ENCODE measurements around the gene TMEM132C.
"Not testable (repeated sequence)": the region's sequence is repeated elsewhere in the genome, so short reads cannot be mapped to it uniquely, and the experiment has no call there.

TMEM132C gene

DNA sequence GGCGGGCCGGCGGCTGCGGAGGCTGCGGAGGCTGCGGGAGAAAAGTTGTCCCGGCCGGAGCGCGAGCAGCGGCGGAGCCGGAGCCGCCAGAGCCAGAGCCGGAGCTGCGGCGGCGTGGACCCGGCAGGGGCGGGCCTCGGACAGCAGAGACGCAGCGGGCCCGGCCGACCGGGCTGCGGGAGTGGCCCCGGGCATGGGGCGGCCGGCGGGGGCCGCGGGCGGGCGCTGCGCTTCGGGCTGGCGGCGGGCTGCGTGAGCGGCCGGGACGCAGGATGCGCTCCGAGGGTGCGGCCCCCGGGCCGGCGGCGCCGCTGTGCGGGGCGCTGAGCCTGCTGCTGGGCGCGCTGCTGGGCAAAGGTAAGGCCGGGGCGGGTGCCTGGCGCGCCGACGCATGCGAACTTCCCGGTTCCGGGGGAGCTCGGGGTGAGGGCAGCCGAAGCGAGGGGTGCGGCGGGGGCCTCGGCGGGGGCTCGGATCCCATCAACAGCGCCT lies at the start of gene TMEM132C:
Gene TMEM132C (plus strand): TSS at position 40 of the 492 bp plus-strand sequence. CDS start 233 bp downstream, at position 273.
- no peak for DNase-seq

DNA sequence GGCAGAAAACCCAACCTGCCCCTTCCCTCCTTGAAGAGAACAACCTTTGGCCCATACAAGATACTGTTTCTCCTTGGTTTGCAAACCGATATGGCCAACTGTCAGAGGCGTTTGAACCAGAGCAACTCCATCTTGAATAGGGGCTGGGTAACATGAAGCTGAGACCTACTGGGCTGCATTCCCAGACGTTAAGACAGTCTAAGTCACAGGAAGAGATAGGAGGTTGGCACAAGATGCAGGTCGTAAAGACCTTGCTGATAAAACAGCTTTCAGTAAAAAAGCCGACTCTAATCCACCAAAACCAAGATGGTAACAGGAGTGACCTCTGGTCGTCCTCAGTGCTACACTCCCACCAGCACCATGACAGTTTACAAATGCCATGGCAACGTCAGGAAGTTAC lies 42.7 kb upstream of the TMEM132C start:
- no peak for DNase-seq

DNA sequence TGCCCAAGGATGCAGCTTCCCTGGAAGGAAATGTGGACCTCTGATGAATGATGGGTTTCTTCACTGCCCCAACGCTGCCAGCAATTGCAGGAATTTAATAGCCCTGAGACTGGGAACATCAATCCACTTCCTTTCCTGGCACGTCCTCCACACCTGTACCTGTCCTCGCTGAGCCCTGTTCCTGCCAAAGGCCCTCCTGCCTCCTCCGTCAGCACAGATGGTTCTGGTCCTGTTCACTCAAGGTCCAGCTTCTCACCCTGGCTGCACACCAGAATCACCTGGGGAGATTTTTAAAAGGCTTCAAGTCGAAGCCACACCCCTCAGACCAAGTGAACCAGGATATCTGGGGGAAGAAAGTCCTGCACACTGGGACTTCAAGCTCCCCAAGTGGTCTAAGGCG lies 38.4 kb upstream of the TMEM132C start:
- no peak for DNase-seq

DNA sequence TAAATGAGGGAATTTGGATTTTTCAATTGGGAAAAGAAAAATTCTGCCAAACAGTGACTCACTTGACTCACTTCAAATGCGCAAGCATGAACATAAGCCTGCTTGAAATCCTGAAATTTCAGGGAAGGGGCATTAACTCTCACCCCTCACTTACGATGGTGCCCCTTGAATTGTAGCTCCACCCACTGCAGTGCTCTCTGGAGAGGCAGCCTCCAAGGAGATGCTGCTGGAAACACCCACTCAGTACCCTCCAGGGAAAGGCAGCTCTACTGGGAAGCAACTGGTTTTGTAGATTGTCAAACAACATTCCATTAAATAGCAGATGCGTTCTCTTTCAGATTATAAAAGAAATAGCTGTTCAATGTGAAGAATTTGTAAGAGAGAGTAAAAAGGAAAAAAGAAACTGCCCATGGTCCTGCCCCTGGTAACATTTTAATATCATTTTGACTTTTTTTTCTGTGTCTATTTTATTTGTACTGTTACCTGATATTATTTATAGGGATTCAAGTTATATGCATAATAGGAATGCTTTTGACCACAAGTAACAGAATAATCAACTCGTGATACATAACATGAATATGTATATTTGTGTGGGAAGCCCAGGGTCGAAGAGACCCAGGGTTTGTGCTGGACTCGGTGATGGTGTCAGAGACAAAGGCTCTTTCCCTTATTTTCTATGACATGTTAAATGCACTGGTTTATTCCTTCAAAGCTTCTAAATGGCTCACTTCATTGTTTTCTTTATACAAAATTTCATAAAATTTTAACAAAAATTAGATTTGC lies 31.1 kb upstream of the TMEM132C start:
- no peak for DNase-seq

DNA sequence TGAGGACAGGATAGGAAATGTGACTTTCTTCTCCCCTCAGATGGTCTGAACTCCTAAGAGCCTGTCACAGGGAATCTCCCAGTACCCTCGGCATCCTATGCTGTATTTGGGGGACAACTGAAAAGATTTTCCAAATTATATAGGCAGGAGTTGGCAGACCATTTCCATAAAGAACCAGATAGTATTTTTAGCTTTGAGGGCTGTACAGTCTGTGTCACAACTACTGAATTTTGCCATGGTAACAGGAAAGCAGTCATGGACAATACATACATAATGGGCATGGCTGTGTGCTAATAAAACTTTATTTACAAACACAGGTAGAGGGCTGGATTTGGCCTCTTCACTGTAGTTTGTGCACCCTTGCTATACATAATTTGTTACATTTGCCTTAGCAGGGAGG lies 30.4 kb upstream of the TMEM132C start:
- DNase-seq, result no peak

DNA sequence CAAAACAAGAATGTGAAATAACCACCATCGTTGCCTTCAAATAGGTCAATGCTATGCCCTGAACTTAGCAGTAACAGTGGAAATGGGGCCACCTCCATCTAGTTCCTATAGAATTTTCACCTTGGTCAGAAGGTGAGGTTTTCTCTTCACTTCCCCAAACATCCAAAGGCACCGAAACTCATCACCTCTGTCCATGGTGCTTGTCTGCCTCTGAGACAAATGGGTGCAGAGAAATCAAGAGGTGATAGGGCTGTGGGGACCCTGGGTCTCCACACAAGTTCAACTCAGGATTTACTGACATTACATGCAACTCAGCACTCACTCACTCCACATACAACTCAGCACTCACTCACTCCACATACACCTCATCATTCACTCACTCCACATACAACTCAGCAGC lies 26.2 kb upstream of the TMEM132C start:
- no peak for DNase-seq

DNA sequence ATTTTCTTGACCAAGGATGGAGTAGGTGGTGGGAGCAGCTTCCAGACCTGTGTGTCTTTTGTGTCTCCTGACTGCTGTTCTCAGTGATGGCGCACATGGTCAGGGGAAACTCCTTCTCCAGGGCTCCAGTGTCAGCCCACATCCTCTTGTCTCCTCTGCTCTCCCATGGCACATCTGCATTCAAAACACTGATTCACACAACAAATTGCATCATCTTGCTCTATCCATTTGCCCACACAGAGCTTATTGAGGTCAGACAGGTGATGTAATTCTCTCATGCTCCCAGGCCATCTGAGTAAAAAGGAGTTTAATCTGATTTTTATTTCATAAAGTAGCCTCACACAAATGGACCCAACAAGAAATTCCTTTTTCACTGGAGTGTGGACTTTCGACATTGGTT lies 21.8 kb upstream of the TMEM132C start:
- DNase-seq, result no peak

DNA sequence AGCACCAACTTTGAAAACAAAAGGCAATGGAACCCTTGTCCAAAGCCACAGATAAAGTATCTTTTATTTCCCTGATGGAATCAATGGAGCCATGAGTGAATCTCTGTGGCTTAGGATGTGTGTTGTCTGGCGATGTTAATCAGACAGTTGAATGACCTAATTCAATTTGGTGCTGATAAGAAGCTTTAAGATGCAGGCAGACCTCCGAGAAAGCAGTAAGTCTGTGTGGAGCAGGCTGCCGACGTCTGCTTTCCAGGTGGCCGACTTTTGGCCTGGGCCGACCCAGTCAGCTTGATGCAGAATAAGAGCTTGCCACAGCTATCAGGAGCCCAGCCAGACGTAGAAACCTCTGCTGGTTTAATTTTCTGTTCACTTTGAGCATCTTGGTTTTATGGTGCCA lies 21.1 kb upstream of the TMEM132C start:
- DNase-seq, result no peak

DNA sequence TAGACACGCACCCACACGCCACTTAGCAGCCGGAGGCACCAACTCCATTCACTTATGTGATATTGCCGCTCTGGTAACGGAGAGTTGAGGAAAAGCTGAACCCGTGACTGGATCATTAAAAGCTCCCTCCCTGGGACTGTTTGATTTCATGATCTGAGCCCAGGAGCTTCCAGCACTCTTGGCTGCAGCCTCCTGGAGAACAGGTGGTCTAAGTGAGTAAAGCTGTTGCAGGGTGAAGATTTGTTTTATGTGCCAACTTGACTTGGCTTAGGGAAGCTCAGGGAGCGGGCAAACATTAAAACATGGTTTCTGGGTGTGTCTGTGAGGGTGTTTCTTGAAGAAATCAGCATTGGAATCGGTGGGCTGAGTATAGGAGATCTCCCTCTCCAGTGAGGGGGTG lies 16.9 kb upstream of the TMEM132C start:
- DNase-seq, result no peak

DNA sequence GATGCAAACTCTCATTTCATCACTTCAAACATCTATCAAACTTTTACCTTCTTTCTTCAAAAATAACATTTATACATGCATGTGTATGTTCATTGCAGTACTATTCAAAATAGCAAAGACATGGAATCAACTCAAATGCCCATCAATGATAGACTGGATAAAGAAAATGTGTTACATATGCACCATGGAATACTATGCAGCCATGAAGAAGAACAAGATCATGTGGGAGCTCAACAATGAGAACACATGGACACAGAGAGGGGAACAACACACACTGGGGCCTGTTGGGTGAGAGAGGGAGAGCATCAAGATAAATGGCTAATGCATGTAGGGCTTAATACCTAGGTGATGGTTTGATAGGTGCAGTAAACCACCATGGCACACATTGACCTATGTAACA lies 13.1 kb upstream of the TMEM132C start:
- DNase-seq, result not testable (repeated sequence)

DNA sequence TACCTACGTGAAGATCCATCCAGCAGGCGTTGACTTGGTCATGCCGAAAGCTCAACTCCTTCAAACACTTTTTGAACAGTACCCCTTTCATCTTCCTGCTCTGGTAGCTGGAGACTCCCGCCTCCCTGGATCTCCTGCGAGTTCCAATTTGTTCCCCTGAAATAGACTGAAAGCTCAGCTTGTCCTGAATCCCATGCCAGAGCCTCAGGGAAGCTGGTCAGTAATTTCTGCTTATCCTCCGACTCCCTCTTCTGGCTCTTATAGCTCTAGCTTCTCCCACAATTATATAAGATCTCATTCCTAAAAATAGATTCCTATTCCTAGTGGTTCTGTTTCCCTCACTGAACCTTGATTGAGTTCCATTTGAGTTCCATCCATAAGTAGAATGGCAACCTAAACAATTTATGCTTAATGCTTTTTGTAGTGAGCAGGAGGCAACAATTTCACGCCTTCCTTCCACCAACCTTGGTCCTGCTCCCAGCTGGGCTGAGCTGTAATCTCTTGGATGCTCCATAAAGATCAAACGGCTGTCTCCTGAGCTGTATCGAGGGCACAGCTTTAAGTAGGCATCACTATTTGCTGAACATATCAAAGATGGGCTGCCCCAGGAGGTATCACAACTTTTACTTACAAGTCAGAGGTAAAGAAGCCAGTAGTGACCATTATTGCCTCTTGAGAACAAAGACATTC lies 8.0 kb upstream of the TMEM132C start:
- DNase-seq, result no peak

DNA sequence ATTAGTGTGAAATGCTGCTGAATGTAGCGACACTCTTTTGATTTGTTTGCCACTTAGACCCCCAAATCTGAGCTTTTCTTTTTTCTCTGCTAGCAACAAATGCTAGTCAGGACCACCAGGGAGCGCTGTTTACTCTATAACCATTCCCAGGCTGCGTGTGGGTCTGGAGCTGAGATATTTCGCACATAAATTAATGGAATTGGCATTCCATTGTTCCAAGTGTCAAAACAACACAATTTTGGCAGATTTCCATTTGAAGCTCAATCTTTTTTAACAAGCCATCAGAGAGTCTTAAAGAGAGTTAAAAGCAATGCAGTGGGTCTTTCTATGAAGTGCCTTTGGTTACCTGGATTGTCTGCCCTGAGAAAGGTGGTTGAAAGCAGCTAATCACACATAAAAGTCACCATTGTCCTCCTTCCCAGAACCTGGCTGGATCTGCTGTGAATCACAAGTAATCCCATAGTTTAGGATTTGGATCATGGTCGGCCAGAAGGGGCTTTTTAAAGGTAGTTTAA lies 7.4 kb upstream of the TMEM132C start:
- DNase-seq, result no peak

DNA sequence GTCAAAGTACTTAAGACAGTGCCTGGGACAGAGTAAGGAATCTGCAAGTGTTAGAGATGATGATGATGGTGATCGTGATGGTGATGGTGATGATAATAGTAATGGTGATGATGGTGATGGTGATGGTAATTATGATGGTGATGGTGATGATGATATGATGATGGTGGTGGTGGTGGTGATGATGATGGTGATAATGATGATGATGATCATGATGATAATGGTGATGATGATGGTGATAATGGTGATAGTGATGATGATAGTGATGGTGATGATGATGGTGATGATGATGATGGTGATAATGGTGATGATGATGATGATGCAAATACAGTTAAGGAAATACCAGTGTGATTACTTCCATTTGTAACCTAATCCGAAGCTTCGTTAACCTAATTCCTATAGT lies 5.2 kb upstream of the TMEM132C start:
- no peak for DNase-seq

DNA sequence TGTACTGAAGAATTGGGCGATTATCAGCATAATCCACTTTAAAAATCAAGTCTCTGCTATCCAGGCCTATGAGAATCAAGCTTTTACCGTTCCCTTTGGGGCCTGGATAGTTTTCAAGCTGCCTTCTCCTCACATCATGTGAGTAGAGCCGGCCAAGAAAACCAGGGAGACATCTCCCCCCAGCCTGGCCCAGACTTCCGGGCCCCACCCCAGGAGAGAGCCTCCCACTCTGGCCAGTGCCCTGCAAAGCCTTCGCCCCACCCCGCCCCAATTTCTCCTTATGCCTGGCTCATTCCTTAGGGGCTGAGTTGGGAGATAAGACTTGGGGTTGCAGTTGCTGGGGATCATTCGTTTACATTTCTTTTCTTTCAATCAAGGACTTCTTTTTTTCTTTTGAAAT lies 1.4 kb upstream of the TMEM132C start:
- DNase-seq, result no peak

DNA sequence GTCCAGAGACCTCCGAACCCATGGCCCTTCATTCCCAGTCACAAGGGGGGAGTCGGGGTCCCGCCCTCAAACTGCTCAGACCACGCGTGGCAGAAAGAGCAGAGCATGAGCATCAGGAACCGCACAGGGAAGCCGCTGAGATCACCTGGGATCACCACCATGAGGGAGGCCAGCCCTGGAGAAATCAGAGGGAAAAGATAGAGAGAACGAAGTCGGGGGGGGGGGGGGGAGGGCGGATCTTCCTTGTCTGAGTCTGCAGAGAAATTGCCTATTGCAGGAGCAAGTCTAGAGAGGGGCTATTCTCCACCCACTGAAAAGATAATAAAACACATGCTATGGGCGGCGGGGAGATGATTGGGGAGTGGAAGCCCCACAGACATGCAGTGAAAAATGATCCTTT lies 884 bp upstream of the TMEM132C start:
- DNase-seq, result no peak

DNA sequence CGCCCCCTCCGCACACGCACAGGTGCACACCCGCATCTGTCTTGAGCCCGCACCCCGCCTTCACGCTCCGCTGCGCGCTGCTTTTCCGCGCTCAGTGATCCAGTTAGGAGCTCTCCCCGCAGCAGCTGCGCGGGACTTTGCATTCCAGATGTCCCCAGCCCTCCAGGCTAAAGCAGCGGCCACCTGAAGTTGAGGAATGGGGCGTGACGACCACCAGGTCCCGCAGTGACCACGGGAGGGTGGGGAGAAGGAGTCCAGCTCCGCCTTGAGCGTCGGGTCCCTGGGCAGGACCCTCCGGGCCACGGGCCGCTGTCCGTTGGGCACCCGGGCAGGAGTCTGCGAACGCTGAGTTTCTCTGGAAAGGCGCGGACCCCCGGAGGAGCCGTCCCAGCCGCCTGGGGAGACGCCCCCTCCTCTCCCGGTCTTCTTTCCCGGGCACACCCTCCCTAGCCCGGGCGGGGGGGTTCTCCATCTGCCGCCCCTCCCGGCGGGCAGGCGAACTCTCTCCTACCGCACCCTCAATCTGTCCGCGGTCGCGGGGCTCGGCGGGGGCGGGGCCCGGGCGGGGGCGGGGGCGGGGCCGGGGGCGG lies 334 bp upstream of the TMEM132C start:
- no peak for DNase-seq

DNA sequence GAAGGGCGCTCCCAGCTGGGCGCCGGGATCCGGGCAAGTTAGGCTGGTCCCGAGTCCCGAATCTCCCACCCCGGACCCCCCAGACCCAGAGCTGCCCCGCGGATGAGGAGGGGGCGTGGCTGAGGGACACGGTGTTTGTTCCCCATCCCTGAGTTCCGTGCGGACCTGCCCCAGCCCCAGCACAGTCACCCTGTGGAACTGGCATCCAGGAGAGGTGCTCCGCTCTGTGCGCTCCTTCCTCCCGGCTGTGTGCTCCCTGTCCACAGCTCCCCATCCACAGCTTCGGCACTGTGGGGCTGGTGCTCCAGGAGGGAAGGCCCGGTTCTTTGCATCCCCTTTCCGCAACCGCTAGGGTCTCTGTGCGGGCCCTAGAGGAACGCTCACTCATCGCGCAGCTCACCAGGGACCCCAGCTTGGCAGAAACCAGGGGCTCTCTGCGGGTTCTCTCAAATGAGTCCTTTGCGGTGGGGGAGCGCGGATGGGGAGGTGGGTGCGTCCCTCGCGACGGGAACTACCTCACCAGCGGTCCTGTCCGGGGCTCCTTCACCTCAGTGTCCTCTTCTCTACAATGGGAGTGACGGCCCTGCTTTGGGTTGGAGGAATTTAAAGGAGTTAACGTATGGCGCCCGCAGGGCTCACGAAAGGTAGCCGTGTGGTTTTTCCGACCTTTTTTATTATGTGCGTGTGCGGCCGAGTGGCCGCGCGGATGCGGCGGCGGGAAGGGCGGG lies 845 bp downstream of the TMEM132C start:
- no peak for DNase-seq

DNA sequence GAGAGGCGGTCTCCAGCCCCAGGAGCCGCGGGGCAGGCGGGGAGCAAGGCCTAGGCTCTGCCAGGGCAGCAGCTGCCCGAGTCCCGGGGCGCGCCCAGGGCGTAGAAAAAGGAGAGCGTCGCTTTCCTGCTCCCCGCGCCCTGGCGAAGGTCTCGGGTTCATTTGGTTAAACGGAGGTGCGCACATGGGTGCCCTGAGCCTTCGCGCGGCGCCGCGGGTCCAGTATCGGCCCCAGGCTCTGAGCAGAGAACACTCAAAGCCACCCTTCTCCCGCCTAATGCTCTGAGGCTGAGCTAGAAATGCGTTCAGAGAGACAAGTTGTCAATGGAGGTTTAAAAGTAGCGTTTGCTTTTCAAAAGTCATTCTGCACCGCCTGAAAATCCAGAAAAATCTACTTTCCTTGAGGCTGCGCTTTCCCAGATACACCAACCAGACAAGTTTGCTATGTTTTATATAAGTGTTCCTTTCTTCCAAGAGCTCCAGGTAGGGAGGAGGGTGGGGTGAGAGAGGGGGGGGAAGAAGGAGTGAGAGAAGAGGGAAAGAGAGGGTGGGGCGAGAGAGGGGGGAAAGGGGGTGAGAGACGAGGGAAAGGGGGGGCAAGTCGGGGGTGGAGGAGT lies 1.5 kb downstream of the TMEM132C start:
- no peak for DNase-seq

DNA sequence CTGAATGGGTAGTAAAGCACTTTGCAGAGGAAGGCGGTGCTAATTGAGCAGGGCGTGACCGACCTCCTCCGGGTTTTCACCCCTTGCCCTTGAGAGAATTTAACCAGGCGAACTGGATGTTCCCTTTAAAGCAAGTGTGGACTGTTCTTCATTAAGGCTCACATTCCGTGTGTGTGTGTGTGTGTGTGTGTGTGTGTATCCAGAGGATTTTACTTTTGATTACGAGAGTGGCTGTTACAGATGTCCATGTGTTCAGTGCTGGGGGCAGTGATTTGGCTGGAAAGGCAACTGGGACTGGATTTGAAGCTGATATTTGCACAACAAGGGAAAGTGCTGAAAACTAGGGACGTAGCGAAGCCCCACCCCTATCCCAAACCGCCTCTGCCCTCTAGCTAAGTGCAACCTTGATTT lies 2.2 kb downstream of the TMEM132C start:
- no peak for DNase-seq

DNA sequence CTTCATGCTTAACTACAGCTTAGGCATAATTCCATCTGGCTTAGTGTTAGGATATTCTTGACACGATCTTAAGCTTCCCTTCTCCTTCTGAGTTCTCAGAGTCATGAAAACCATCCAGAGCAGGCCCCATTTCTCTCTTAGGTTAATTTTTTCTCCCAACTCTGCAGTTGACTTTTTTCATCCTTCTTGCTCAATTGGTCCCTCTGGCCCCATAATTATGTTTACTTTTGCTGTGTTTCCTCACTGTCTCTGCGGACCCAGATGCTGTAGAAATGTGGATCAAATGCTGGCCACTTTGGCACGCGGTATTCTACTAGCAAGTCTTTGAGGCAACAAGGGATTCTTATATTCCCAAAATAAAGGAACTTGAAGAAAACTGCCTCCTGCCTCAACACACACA lies 9.5 kb downstream of the TMEM132C start:
- DNase-seq, result no peak

DNA sequence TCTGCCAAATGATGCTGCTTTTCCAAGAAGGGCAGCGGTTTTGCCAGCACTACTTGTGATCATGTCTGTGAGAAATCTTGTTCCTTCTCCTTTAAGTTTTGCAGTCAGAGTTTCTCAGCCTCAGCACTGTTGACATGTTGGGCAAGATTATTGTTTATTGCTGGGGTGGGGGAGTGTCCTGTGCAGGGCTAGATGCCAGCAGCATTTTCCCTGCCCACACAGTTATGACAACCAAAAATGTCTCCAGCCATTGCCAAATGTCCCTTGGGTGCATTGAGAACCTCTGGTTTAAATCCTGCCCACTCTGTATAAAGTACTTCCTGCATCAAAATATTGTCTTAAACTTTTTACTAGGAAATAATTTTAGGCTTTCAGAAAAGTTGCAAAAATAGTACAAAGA lies 20.0 kb downstream of the TMEM132C start:
- DNase-seq, result no peak

DNA sequence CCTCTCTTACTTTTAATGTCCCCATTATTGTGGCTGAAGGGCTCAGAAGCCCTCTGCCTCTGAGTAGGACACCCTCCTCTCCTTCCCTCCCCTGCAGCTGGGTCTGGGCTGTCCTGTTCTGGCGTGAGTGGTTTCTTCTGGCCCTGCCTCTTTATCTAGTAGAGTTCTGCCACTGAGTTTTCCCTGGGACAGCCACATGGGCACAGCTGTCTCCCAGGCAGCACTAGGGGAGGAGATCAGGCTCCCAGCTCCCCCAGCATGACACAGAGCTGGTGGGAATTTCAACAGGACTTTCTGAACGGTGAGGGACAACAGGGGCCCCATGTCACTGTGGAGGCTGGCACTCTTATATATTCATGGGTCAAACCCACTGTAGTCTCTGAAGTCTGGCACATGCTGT lies 21.4 kb downstream of the TMEM132C start:
- DNase-seq, result no peak

DNA sequence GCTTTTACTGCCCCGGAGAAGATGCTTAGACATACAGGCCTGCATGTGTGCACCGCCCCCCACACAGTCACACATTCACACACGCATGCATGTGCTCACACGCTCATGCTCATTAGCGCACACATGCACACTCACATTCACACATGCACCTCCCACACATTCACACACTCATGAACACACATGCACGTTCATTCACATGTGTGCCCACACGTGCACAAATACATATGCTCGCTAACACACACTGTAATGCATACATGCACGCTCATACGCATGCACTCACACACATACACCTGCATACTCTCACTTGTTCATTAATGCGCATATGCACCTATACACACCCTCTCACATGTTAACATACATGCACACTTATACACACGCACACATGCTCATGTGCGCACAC lies 21.9 kb downstream of the TMEM132C start:
- no peak for DNase-seq
